Mesenchymal stem cell (in vitro differentiated cells and primary cell): ENCODE results near the gene DNASE1L3.

Experiments used
- DNase-seq: peaks from one replicate; pipeline ENCODE4 v3.0.0-alpha.2; 2013
- H2AFZ ChIP-seq: one replicate; pipeline ENCODE4 v1.6.1; 2013; ENCODE audit warnings: low read depth, mild to moderate bottlenecking, control low read depth, inconsistent platforms, low read length, moderate library complexity
- H2AK5ac ChIP-seq: 2 replicates; pipeline ENCODE4 v1.6.1; 2013; ENCODE audit warnings: low read length, moderate library complexity, mild to moderate bottlenecking, inconsistent platforms; ENCODE audit not compliant: severe bottlenecking
- H2BK120ac ChIP-seq: one replicate; pipeline ENCODE4 v1.6.1; 2013; ENCODE audit warnings: low read depth, mild to moderate bottlenecking, inconsistent platforms, low read length, moderate library complexity
- H2BK12ac ChIP-seq, 2 experiments: one replicate each; pipeline ENCODE4 v1.6.1; 2013; ENCODE audit warnings: inconsistent platforms in 2 of 2, low read length in 2 of 2, mild to moderate bottlenecking in 2 of 2, moderate library complexity in 2 of 2, control low read depth in 1 of 2
- H2BK15ac ChIP-seq: one replicate; pipeline ENCODE4 v1.6.1; 2013; ENCODE audit warnings: mild to moderate bottlenecking, low read depth, inconsistent platforms; ENCODE audit not compliant: poor library complexity, severe bottlenecking
- H2BK5ac ChIP-seq: 2 replicates; pipeline ENCODE4 v1.6.1; 2013; ENCODE audit warnings: low read depth, mild to moderate bottlenecking, low read length, control low read depth, inconsistent platforms; ENCODE audit not compliant: poor library complexity, severe bottlenecking
- H3K14ac ChIP-seq, 2 experiments: one replicate each; pipeline ENCODE4 v1.6.1; 2013; ENCODE audit warnings: inconsistent platforms in 2 of 2, low read length in 2 of 2, control low read depth in 1 of 2, mild to moderate bottlenecking in 1 of 2, moderate library complexity in 1 of 2
- H3K18ac ChIP-seq, 2 experiments: one replicate each; pipeline ENCODE4 v1.6.1; 2013; ENCODE audit warnings: inconsistent platforms in 2 of 2, low read length in 2 of 2, control low read depth in 1 of 2, low read depth in 1 of 2, mild to moderate bottlenecking in 1 of 2
- H3K23ac ChIP-seq, 2 experiments: one replicate each; pipeline ENCODE4 v1.6.1; 2013; ENCODE audit warnings: inconsistent platforms in 2 of 2, low read length in 2 of 2, mild to moderate bottlenecking in 2 of 2, moderate library complexity in 2 of 2, control low read depth in 1 of 2
- H3K27ac ChIP-seq: 2 replicates; pipeline ENCODE4 v1.5.1; 2013; ENCODE audit warnings: mild to moderate bottlenecking, moderate library complexity, low read length, control low read depth, inconsistent platforms; ENCODE audit not compliant: poor library complexity, severe bottlenecking
- H3K27me3 ChIP-seq, 2 experiments: 2 replicates each; pipeline versions ENCODE4 v1.6.1 to v1.7.0; 2013; ENCODE audit warnings: low read length in 2 of 2, mild to moderate bottlenecking in 2 of 2, moderate library complexity in 2 of 2, control low read depth in 1 of 2, inconsistent platforms in 1 of 2; ENCODE audit not compliant: control insufficient read depth in 1 of 2, insufficient read depth in 1 of 2
- H3K36me3 ChIP-seq, 2 experiments: 2 replicates each; pipeline versions ENCODE4 v1.6.1 to v1.7.0; 2013; ENCODE audit warnings: low read length in 2 of 2, control low read depth in 1 of 2, inconsistent platforms in 1 of 2, low read depth in 1 of 2, mild to moderate bottlenecking in 1 of 2; ENCODE audit not compliant: insufficient read depth in 2 of 2, control insufficient read depth in 1 of 2
- H3K4ac ChIP-seq, 2 experiments: one replicate each; pipeline ENCODE4 v1.6.1; 2013; ENCODE audit warnings: inconsistent platforms in 2 of 2, low read length in 2 of 2, mild to moderate bottlenecking in 2 of 2, moderate library complexity in 2 of 2, control low read depth in 1 of 2, low read depth in 1 of 2
- H3K4me1 ChIP-seq: 2 replicates; pipeline ENCODE4 v1.6.1; 2013; ENCODE audit warnings: low read depth, low read length, control low read depth; ENCODE audit not compliant: control insufficient read depth, insufficient read depth
- H3K4me2 ChIP-seq: 2 replicates; pipeline ENCODE4 v1.6.1; 2013; ENCODE audit warnings: low read length, mild to moderate bottlenecking, inconsistent platforms; ENCODE audit not compliant: poor library complexity, severe bottlenecking
- H3K4me3 ChIP-seq, 2 experiments: 2 replicates each; pipeline versions ENCODE4 v1.5.1 to v1.7.0; 2013; ENCODE audit warnings: low read length in 2 of 2, mild to moderate bottlenecking in 2 of 2, control low read depth in 1 of 2, low read depth in 1 of 2; ENCODE audit not compliant: insufficient read depth in 1 of 2
- H3K79me1 ChIP-seq: replicated peaks from 2 replicates; pipeline ENCODE4 v1.6.1; 2013; ENCODE audit warnings: mild to moderate bottlenecking, control low read depth, low read length, inconsistent platforms; ENCODE audit not compliant: poor library complexity, severe bottlenecking
- H3K9ac ChIP-seq: 2 replicates; pipeline ENCODE4 v1.7.0; 2013; ENCODE audit warnings: mild to moderate bottlenecking, low read length, moderate library complexity
- H3K9me3 ChIP-seq: 2 replicates; pipeline ENCODE4 v1.7.0; 2013; ENCODE audit warnings: mild to moderate bottlenecking, low read length; ENCODE audit not compliant: control insufficient read depth
- H4K8ac ChIP-seq: one replicate; pipeline ENCODE4 v1.6.1; 2013; ENCODE audit warnings: inconsistent platforms, mild to moderate bottlenecking, low read length, moderate library complexity
- H4K91ac ChIP-seq: one replicate; pipeline ENCODE4 v1.6.1; 2013; ENCODE audit warnings: mild to moderate bottlenecking, low read length, inconsistent platforms
- WGBS: methylation state at CpG from one replicate; pipeline ENCODE4 v1.1.7; 2013; ENCODE audit warnings: mixed read lengths; 5-methylcytosine and 5-hydroxymethylcytosine counted together

Gene DNASE1L3

DNA sequence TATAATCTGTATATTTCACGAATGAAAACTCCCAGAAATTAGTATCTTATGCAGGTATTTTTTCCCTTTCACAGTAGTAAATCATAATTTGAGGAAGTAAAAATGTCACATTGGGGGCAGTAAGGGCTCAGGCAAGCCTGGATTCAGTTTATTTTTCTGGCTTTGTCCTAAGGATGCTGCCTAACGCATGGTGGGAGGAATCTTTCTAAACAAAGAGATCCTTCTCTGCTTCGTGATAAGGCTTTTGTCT, 35.7 kb downstream of the DNASE1L3 start:
- Histone ChIP-seq H3K27ac (no peak overlapping the region), H3K9ac (peak overlapping the region; percentile 48), H2BK5ac (no peak overlapping the region), H4K91ac (no peak overlapping the region), H3K4me2 (no peak overlapping the region), H2BK15ac (no peak overlapping the region), H3K4me1 (peaks cover 12% of the 10 kb centered on the region), H3K4me3 (no peak overlapping the region), H4K8ac (no peak overlapping the region), H3K79me1 (no peaks in the 10 kb centered on the region), H3K9me3 (no peaks in the 10 kb centered on the region), H3K27me3 (no peaks in the 10 kb centered on the region), H3K4ac (peak overlapping the region in 1 of 2 experiments; percentile 7), H3K36me3 (peaks cover 19 to 36% of the 10 kb centered on the region in 2 experiments), H3K14ac (no peak overlapping the region), H2BK12ac (no peak overlapping the region), H2BK120ac (no peak overlapping the region), H2AFZ (no peak overlapping the region), H2AK5ac (no peak overlapping the region), H3K23ac (no peak overlapping the region), H3K18ac (no peak overlapping the region)
- 30% methylated on average over 2 of the region's 3 CpGs for WGBS
- no peak for DNase-seq

DNA sequence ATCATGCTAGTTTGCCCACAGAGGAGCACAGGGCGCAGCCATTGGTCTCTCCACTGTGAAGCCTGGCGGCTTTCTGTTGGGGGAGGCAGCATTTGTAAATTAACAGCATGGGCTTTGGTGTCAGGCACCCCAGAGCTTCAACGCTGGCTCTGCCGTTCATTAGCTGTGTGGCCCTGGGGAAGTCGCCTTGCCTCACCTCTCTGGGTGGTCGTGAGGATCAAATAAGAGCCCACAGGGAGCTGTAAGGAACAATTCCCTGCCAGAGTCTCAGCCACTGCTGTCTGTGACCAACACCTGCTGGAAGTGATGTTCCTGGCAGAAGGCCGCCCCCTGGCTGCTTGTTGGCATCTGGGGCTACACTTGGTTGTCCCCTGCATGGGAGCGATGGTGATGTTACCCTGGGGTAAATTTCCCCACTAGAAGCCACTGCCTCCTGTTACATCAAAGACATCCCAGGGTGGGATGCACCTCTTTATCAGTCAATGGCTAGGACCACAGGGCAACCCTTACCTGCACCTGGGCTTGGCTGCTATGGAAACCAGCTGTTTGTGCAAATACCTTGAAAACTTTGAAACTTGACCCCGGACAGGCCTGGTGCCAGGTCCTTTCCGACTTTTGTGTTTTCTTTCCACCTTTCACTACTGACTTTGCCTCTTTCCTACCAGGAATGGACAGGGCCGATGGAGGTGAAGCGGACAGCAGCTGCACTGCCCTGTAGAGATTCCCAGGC, 36.9 kb downstream of the DNASE1L3 start:
- Histone ChIP-seq H3K4me3 (no peak overlapping the region), H2BK120ac (no peak overlapping the region), H3K36me3 (peaks cover 27 to 46% of the 10 kb centered on the region in 2 experiments), H3K23ac (no peak overlapping the region), H4K8ac (peak overlapping the region; percentile 32), H2BK15ac (no peak overlapping the region), H2AFZ (no peak overlapping the region), H2BK12ac (peak overlapping the region in 1 of 2 experiments; percentile 4), H3K9ac (no peak overlapping the region), H3K79me1 (peaks cover 4% of the 10 kb centered on the region), H3K4me2 (no peak overlapping the region), H2BK5ac (no peak overlapping the region), H3K18ac (no peak overlapping the region), H3K9me3 (no peaks in the 10 kb centered on the region), H4K91ac (no peak overlapping the region), H3K4ac (no peak overlapping the region), H2AK5ac (no peak overlapping the region), H3K4me1 (peaks cover 12% of the 10 kb centered on the region), H3K14ac (no peak overlapping the region), H3K27me3 (no peaks in the 10 kb centered on the region), H3K27ac (no peak overlapping the region)
- WGBS: 76% methylated on average over 12 of the region's 12 CpGs
- no peak for DNase-seq

DNA sequence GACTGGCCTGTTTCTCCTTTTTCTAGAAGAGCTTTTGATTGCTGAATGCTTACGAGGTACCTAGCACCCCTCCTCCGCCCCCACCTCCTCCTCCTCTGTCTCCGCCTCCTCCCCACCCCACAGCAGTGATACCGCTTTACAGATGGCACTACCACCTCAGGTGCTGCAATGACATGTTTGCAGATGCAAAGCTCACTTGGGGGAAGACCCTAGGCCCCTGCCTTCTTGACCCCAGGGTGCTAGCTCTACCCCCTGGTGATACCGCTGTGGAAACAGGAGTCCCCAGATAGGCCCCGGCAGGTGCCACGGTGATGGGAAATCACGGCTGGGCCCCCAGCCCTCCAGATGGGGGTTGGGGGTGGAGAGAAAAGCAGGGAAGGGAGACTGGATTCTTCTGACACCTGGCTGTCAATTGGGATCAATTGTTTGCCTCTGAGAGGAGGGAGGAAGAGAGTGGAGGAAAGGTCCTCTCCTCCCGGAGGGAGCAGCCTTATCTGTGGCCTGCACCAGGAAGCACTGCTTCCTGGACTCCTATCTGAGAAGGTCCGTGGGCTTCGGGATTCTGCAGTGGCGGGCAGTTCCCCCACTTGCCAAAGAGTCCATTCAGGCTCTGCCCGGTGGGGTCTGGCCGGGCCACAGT, 37.6 kb downstream of the DNASE1L3 start:
- Histone ChIP-seq H4K91ac (no peak overlapping the region), H3K79me1 (peaks cover 6% of the 10 kb centered on the region), H2AK5ac (no peak overlapping the region), H3K4me1 (peaks cover 12% of the 10 kb centered on the region), H3K9me3 (no peaks in the 10 kb centered on the region), H3K9ac (no peak overlapping the region), H3K23ac (no peak overlapping the region), H2BK5ac (no peak overlapping the region), H3K4me3 (no peak overlapping the region), H2AFZ (no peak overlapping the region), H2BK15ac (no peak overlapping the region), H3K27ac (no peak overlapping the region), H2BK12ac (no peak overlapping the region), H4K8ac (no peak overlapping the region), H3K18ac (no peak overlapping the region), H3K4me2 (no peak overlapping the region), H2BK120ac (no peak overlapping the region), H3K36me3 (peaks cover 34 to 50% of the 10 kb centered on the region in 2 experiments), H3K4ac (no peak overlapping the region), H3K27me3 (no peaks in the 10 kb centered on the region), H3K14ac (no peak overlapping the region)
- 68% methylated on average over 13 of the region's 14 CpGs for WGBS
- DNase-seq: no peak

DNA sequence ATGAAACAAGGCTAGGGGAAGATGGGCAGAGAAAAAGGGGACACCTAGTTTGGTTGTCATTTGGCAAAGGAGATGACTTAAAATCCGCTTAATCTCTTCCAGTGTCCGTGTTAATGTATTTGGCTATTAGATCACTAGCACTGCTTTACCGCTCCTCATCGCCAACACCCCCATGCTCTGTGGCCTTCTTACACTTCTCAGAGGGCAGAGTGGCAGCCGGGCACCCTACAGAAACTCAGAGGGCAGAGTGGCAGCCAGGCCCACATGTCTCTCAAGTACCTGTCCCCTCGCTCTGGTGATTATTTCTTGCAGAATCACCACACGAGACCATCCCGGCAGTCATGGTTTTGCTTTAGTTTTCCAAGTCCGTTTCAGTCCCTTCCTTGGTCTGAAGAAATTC, 39.6 kb downstream of the DNASE1L3 start:
- no peak overlapping the region for H3K9ac ChIP-seq
- H3K27me3 ChIP-seq: no peaks in the 10 kb centered on the region
- H3K79me1 ChIP-seq: peaks cover 14% of the 10 kb centered on the region
- peaks cover 13% of the 10 kb centered on the region for H3K4me1 ChIP-seq
- DNase-seq: no peak
- H3K27ac ChIP-seq: no peak overlapping the region
- no peak overlapping the region for H2BK120ac ChIP-seq
- H2BK12ac ChIP-seq: no peak overlapping the region
- peaks cover 38 to 63% of the 10 kb centered on the region in 2 experiments for H3K36me3 ChIP-seq
- no peak overlapping the region for H2AFZ ChIP-seq
- H4K8ac ChIP-seq: no peak overlapping the region
- H3K4me2 ChIP-seq: no peak overlapping the region
- no peak overlapping the region for H3K23ac ChIP-seq
- no peak overlapping the region for H3K18ac ChIP-seq
- no peak overlapping the region for H3K14ac ChIP-seq
- no peak overlapping the region for H4K91ac ChIP-seq
- no peak overlapping the region for H3K4ac ChIP-seq
- H2BK15ac ChIP-seq: no peak overlapping the region
- no peaks in the 10 kb centered on the region for H3K9me3 ChIP-seq
- WGBS: 92% methylated on average over 9 of the region's 9 CpGs
- H2BK5ac ChIP-seq: no peak overlapping the region
- H2AK5ac ChIP-seq: no peak overlapping the region
- no peak overlapping the region for H3K4me3 ChIP-seq
